ENCODE data around the gene GOPC. TPM values are rescaled to one million over a fixed set of nuclear protein-coding genes. Genes with fewer than 3 reads are reported as not detected.

The GOPC gene
- total RNA-seq, 4 donors from 2014 or later: 16.5 to 94.7 (median 26.6) TPM

- TF ChIP-seq POLR2A (IDR thresholded peaks at IDR 0.05): no peak
- H3K27me3 ChIP-seq: no peaks in the 10 kb centered on the region
- DNase-seq: no peak
- H3K4me1 ChIP-seq: no peaks in the 10 kb centered on the region
- intact Hi-C loops (cut with DNase I; ENCODE audit: low total_unique reads): no loop called here
- H3K4me3 ChIP-seq: no peak overlapping the region
- no peak overlapping the region for H3K27ac ChIP-seq
- H3K9me3 ChIP-seq: no peaks in the 10 kb centered on the region
- no peaks in the 10 kb centered on the region for H3K36me3 ChIP-seq
Measured at GRCh38 chr6:117616391-117617209, 14.3 kb upstream of the GOPC start.

- intact Hi-C loops (cut with DNase I; ENCODE audit: low total_unique reads): no loop called here
- H3K36me3 ChIP-seq: no peaks in the 10 kb centered on the region
- H3K4me1 ChIP-seq: no peaks in the 10 kb centered on the region
- H3K27ac ChIP-seq: no peak overlapping the region
- TF ChIP-seq POLR2A (IDR thresholded peaks at IDR 0.05) (no peak), CTCF (IDR thresholded peaks at IDR 0.05) (no peak)
- H3K9me3 ChIP-seq: no peaks in the 10 kb centered on the region
- no peak overlapping the region for H3K4me3 ChIP-seq
- no peaks in the 10 kb centered on the region for H3K27me3 ChIP-seq
- DNase-seq: no peak
Measured at GRCh38 chr6:117615750-117616390, 13.6 kb upstream of the GOPC start.

GRCh38 chr6:117613920-117614560, 11.7 kb upstream of the GOPC start:
- intact Hi-C loops (cut with DNase I; ENCODE audit: low total_unique reads): no loop called here

GRCh38 chr6:117607511-117607910, 5.2 kb upstream of the GOPC start:
- no peaks in the 10 kb centered on the region for H3K36me3 ChIP-seq
- no peaks in the 10 kb centered on the region for H3K4me1 ChIP-seq
- DNase-seq: no peak
- no peak for TF ChIP-seq CTCF (IDR thresholded peaks at IDR 0.05)
- no peak for TF ChIP-seq POLR2A (IDR thresholded peaks at IDR 0.05)
- H3K27ac ChIP-seq: no peak overlapping the region
- H3K4me3 ChIP-seq: no peak overlapping the region
- no peaks in the 10 kb centered on the region for H3K9me3 ChIP-seq
- intact Hi-C loops (cut with DNase I; ENCODE audit: low total_unique reads): no loop called here
- no peaks in the 10 kb centered on the region for H3K27me3 ChIP-seq

More at GRCh38 chr6:117613920-117614560, 11.7 kb upstream of the GOPC start:
- Histone ChIP-seq H3K9me3 (no peaks in the 10 kb centered on the region), H3K36me3 (no peaks in the 10 kb centered on the region), H3K4me3 (no peak overlapping the region), H3K4me1 (no peaks in the 10 kb centered on the region), H3K27ac (no peak overlapping the region), H3K27me3 (no peaks in the 10 kb centered on the region)
- no peak for DNase-seq
- TF ChIP-seq POLR2A (IDR thresholded peaks at IDR 0.05) (no peak), CTCF (IDR thresholded peaks at IDR 0.05) (no peak)

GRCh38 chr6:117605169-117605826, 3.0 kb upstream of the GOPC start:
- no peak for TF ChIP-seq POLR2A (IDR thresholded peaks at IDR 0.05)
- peak; percentile 43 to 62 (median 52) for TF ChIP-seq CTCF (IDR thresholded peaks at IDR 0.05)
- peak; percentile 27 to 29 for DNase-seq
- no peaks in the 10 kb centered on the region for H3K27me3 ChIP-seq
- no peaks in the 10 kb centered on the region for H3K36me3 ChIP-seq
- intact Hi-C loops (cut with DNase I; ENCODE audit: low total_unique reads): no loop called here
- no peaks in the 10 kb centered on the region for H3K9me3 ChIP-seq
- no peak overlapping the region for H3K27ac ChIP-seq
- no peaks in the 10 kb centered on the region for H3K4me1 ChIP-seq
- no peak overlapping the region for H3K4me3 ChIP-seq
